Stimulated activated CD8-positive, alpha-beta memory T cell treated with anti-CD3 and anti-CD28 coated beads, Interleukin-2, amount 100 ng/mL, for 1 hour (primary cell): ENCODE results near the gene TAGLN2.
"Not testable (repeated sequence)": the region's sequence is repeated elsewhere in the genome, so short reads cannot be mapped to it uniquely, and the experiment has no call there.

ENCODE experiments used
- DNase-seq, 2 donors: peaks; one replicate each; pipeline ENCODE4 v3.0.0-alpha.2; 2020; ENCODE audit warnings: low read depth in 2 of 2

The TAGLN2 gene

GRCh38 chr1:159921700-159922504, 3.4 kb downstream of the TAGLN2 start:
- no peak for DNase-seq

GRCh38 chr1:159921251-159921650, 4.1 kb downstream of the TAGLN2 start:
- DNase-seq: no peak

- DNase-seq: no peak
Observed at GRCh38 chr1:159920651-159921050, 4.7 kb downstream of the TAGLN2 start.

GRCh38 chr1:159920202-159920601, 5.1 kb downstream of the TAGLN2 start:
- no peak for DNase-seq

- no peak for DNase-seq
Observed at GRCh38 chr1:159919236-159919865, 6.0 kb downstream of the TAGLN2 start.

- no peak for DNase-seq
Observed at GRCh38 chr1:159918352-159919200, 6.7 kb downstream of the TAGLN2 start.

- no peak for DNase-seq
Observed at GRCh38 chr1:159917533-159918351, 7.6 kb downstream of the TAGLN2 start.

- no peak for DNase-seq
Observed at GRCh38 chr1:159916242-159917051, 8.9 kb downstream of the TAGLN2 start.

- DNase-seq: no peak
Observed at GRCh38 chr1:159915571-159916241, 9.6 kb downstream of the TAGLN2 start.

- no peak for DNase-seq
Observed at GRCh38 chr1:159914252-159915018, 10.9 kb downstream of the TAGLN2 start.

- no peak for DNase-seq
Observed at GRCh38 chr1:159913451-159914192, 11.7 kb downstream of the TAGLN2 start.

- DNase-seq: no peak
Observed at GRCh38 chr1:159911326-159912070, 13.8 kb downstream of the TAGLN2 start.

- DNase-seq: no peak
Observed at GRCh38 chr1:159908031-159908940, 17.0 kb downstream of the TAGLN2 start.

GRCh38 chr1:159906960-159907359, 18.3 kb downstream of the TAGLN2 start:
- no peak for DNase-seq

GRCh38 chr1:159904036-159904435, 21.3 kb downstream of the TAGLN2 start:
- DNase-seq: not testable (repeated sequence)

GRCh38 chr1:159902541-159902940, 22.8 kb downstream of the TAGLN2 start:
- no peak for DNase-seq
